Activated CD8-positive, alpha-beta memory T cell treated with anti-CD3 and anti-CD28 coated beads for 48 hours (primary cell): ENCODE measurements around the gene TMEM128.
"Not testable (repeated sequence)": the region's sequence is repeated elsewhere in the genome, so short reads cannot be mapped to it uniquely, and the experiment has no call there.

ENCODE experiments used
- DNase-seq, 3 experiments: peaks; one replicate each; pipeline ENCODE4 v3.0.0-alpha.2; 2020; ENCODE audit warnings: low read depth in 2 of 3, low spot score in 2 of 3

The TMEM128 gene, protein sequence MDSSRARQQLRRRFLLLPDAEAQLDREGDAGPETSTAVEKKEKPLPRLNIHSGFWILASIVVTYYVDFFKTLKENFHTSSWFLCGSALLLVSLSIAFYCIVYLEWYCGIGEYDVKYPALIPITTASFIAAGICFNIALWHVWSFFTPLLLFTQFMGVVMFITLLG

DNA sequence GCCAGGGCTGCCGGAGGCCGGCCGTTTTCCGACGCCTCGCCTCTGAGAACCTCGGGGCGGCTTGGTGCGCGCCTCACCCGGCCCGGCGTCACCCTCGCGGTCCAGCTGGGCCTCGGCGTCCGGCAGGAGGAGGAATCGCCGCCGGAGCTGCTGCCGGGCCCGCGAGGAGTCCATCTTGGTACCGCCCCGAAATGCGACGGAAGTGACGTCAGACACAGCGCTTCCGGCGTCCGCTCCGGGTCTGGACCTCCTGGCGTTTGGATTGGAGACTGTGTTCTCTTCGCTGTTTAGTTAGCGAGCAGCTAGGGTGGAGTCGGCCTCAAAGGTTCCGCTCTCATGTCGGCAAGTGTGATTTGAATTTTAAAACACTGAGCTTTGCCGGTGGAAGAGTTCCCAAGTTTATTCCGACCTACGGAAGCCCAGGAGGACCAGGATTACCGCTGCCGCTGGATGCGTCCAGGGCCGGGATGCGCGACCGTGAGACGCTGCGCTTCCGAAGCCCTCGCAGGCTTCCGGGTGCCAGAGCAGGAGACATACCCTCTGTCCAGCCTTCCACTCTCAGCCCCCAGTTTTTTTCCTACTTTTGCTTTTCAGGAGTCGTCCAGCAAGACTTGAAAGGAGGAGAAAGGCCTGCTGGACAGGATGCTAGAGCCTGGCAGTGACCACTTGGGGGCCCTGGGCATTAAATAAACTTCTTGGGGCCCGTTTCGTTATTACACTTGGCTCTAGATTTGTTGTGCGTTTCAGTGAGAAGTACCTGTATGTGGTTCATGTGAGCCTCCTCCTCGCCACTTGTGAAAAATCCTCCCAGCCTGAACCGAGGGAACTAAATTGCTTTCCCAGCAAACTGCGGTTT lies at the start of gene TMEM128:
TMEM128 (minus strand) TSS at position 195 of the 856 bp plus-strand sequence; CDS start at position 174, 21 bp downstream.
- DNase-seq = peak; percentile 80 to 90 (median 85)

DNA sequence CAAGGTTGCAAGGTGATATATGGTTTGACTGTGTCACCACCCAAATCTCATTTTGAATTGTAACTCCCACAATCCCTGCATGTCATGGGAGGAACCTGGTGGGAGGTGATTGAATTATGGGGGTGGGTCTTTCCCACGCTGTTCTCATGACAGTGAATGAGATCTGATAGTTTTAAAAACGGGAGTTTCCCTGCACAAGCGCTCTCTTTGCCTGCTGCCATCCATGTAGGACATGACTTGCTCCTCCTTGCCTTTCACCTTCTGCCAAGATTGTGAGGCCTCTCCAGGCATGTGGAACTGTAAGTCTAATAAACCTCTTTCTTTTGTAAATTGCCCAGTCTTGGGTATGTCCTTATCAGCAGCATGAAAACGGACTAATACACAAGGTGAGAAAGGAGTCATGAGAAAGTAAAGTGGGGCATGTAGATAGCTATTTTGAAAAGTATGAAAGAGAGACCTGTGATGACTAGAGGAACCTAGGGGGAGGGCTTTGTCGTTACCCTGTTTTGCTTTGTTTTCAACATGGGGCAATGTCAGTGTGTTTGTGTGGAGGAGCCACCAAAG lies 48.3 kb upstream of the TMEM128 start:
- no peak for DNase-seq

DNA sequence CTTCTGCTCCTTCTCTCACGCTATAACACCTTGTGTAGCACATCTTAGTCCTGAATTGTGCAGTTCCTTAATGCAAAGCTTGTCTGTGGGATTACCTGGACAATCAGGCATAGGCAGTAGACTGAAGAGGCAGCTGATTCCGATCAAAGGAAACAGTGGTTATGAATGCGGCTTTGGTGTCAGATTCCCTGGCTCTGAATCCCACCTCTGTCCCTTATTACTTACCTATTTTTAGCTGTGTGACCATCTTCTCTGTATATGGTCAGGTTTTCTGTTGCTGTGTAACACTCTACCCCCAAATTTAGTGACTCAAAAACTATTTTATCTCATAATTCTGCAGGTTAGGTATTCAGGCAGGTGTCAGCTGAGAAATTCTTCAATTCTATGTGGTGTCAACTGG lies 45.3 kb upstream of the TMEM128 start:
- DNase-seq = no peak

DNA sequence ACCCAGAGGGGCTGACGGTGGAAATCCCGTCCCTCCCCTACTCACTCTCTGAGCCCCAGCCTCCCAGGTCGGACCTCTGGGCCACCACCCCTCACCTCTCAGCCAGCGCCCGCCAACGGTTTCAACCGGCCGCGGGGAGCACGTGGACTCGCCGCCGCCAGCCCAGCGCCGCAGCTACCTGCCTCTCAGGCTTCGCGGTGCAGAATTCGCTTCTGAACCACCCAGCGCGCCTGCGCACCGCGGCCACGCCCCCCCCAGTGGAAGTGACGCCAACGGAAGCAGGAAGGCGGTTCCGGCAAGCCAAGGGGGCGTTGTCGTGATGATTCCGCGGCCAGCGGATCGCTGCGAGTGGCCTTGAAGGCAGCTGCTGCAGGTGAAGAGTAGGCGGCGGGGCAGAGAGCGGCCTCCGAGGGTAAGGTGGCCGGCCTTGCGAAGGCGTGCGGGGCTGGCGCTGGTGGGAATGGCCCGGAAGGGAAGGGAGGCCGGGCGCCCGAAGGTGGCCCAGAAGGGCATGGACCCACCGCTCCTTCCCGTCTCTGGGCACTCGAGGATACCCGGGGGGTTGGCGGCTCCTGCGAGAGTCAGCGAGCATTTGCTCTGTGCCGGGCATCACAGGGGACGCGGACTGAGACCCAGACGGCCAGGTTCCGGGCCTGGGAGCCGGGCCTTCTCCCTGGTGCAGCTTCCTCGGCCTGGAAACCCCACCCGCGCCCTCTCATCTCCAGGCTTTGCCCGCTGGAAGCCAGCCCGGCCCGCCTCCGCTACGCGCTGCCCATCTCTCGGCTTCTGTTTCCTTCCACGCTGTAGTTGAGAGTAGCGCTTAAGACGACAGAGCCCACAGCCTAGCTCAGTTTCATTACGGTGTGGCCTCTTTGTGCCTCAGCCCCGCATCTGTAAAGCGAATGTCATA lies 42.2 kb upstream of the TMEM128 start, which contains the start of the genes LYAR and ZBTB49:
LYAR (minus strand) TSS at position 214 of the 910 bp plus-strand sequence. CDS start 6,412 bp downstream, outside the sequence.
ZBTB49 (plus strand) TSS at position 311 of the 910 bp plus-strand sequence. CDS start 9,695 bp downstream, outside the sequence.
- peak; percentile 91 to 93 (median 91) for DNase-seq

DNA sequence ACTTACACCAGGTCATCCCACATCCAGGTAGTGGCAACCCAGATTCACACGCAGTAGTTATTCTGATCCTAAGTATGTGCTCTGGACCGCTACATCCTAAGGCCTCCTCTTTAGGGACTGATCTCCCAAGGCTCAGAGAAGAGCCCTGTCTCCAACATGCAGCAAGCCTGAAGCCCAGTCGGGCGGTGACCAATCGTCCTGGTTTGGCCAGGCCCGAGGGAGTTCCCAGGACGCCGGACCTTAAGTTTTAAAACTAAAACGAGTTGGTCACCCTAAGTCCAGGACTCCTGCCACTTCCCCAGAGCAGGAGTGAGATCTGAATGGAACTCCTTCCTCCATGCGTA lies 41.5 kb upstream of the TMEM128 start:
- no peak for DNase-seq

DNA sequence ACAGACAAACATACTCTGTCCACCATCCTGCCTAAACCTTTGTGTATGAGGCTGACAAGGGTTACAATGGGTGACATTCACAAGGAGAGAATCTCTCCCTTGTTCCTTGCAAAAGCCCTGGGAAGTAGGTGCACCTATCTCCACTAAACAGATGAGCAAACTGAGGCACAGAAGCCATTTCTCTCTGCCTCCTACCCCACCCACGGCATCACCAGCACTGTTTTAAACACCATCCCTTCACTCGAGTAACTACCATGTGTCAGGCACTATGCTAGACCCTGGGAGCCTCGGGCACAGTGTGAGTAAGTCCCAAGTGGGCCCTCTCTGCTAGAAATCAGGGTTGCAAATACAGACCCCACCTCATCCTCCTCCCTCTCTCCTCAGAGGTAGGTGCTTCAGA lies 41.0 kb upstream of the TMEM128 start:
- no peak for DNase-seq

DNA sequence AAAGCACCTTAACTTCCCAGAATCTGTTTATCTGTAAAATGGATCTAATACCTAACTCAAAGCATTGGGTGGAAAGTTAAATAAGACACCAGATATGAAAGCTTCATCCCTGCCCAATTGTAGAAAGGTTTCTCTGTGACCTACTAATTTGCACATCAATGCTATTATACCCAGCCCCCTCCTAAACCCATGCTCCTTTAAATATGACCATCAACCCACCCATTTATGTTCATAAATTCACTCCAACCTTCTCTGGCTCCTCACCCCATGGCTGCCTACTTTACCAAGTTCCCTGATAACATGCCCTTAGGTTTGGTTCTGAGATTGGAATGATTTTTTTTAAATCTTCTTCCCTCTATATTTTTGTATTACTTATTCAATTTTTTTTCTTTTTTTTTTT lies 40.1 kb upstream of the TMEM128 start:
- no peak for DNase-seq

DNA sequence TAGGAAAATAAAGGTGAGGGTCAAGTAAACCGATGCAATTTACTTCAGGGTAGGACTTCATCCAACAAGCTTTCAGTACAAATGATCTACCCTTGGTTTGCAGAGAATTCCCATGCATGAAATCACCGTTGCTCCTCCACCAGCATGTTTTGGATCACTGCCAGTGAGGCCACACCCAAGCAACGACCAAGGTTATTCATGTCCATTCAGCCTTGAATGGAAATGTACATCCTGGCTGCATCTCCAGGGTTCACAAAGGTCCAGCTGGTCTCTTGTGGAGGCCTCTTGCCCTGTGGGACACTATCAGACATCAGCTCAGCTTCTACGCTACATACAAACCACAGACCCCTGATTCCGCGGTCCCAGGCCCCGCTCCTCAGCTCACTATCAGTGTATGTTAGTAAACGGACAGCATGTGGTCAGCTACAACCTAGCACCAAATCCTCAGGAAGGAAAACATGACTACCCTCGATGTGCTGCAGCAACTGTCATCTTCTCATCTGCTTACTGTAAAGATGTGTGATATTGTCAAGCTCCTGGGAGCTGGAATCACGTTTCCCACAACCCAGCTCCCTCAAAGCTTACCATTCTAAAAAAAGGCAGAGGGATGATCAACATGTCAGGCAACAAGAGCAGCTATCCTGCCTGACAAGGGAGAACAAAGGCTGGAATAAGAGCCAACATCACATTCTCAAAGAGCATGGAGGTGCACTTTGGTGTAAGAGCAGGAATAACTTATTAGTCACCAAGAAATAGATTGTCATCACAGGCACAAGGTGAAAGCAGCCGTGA lies 37.0 kb upstream of the TMEM128 start:
- no peak for DNase-seq

DNA sequence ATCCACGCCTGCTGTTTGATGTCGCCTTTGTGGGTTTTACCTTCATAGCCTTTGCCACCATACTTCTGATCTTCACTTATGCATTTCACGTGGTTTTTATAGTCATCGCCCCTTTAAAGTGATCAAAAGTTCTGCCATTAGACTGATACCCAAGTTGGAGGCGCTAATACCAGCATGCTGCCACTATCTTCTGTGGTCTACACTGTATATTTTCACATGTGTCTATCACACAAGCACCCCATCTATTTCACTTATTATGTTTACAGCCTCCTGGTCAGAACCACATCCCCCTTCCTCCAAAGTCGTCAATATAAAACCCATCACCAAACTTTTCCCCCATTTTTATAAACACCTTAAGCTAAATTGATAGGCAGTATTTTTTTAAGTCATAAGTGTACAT lies 33.8 kb upstream of the TMEM128 start:
- DNase-seq = no peak

DNA sequence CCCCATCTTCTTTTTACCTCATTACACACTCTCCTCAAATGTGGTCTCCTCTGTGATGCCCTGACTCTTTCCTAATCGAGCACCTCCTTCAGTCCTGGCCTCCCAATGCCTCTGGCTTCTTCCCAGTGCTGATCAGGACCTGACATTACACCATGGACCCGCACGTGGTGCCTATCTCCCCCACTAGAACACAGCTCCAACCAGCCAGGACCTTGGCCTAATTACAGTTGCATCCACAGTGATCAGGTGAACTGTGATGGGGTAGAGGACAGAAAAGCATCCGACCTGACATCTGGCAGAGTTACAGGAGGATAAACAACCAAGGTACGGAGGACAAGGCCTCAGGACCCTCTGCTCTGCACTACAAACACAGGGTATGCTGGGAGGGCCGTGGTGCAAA lies 29.5 kb upstream of the TMEM128 start:
- DNase-seq = no peak

DNA sequence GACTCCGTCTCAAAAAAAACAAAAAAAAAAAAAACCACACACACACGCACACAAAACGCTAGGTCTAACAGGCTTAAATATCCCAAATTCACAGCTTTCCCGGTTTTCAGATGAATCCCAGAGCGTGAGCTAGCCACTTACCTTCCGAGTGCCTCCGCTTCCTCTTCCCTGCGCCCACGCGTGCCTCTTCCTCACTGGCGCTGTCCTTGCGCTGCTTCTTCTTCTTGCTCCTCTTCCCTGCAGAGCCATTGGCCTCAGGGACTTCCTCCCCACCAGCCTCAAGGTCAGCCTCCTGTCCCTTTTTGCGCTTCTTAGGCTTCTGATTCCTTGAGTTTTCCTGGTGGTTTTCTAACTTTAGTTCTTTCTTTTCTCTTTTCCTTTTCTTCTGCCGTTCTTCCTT lies 26.2 kb upstream of the TMEM128 start:
- no peak for DNase-seq

DNA sequence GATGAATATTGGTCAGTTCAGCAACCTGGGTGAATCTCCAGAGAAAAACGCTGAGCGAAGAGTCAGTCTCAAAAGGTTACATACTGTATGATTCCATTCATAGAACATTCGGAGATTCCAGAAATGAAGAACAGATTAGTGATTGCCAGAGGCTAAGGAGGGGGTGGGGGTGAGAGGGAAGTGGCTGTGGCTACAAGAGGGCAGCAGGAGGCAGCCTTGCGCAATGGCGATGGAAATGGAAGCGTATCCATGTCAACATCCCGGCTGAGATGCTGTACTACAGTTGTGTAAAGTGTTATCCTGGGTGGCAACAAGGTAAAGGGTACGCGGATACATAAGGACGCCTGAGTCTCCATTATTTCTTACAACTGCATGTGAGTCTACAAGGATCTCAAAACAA lies 23.9 kb upstream of the TMEM128 start:
- DNase-seq = no peak

DNA sequence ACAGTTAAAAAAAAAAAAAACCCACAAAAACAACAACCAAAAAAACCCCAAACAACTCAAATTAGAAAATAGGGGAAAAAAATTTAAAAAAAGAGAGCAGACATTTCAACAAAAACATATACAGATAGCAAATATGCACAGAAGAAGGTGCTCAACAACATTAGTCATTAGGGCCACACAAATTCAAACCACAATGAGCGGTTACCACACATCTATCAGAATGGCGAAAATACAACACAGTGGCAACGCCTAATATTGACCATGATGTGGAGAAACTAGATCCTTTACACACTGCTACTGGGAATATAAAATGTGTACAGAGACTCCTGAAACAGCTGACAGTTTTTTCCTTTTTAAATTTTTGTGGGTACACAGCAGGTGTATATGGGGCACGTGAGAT lies 22.5 kb upstream of the TMEM128 start:
- DNase-seq = no peak

DNA sequence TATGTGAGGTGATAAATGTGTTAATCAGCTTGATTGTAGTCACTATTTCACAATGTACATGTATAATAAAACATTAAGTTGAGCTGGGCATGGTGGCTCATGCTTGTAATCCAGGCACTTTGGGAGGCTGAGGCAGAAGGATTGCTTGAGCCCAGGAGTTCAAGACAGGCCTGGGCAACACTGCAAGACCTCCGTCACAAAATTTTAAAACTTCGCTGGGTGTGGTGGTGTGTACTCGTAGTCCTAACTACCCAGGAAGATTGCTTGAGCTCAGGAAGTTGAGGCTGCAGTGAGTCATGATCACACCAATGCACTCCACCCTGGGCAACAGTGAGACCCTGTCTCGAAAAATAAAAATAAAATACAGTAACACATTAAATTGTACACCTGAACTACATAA lies 21.8 kb upstream of the TMEM128 start:
- DNase-seq = no peak

DNA sequence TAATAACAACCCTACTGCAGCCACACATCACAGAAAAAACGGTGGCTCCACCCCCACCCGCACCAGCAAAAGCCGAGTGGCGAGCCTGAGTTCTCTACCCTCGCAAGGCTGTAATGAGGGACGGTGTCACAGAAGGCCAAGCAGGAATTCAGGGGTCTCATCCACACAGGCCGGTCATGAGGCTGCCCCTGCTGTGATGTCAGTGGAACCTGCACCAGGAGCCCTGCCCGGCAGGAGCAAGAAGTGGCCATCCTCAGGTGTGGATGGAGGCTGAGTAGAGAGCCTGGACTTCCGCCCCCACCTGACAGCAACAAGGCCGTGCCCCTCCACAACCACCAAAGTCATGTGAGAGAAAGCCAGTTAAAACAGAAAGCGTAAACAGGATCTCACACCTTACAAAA lies 21.3 kb upstream of the TMEM128 start:
- no peak for DNase-seq

DNA sequence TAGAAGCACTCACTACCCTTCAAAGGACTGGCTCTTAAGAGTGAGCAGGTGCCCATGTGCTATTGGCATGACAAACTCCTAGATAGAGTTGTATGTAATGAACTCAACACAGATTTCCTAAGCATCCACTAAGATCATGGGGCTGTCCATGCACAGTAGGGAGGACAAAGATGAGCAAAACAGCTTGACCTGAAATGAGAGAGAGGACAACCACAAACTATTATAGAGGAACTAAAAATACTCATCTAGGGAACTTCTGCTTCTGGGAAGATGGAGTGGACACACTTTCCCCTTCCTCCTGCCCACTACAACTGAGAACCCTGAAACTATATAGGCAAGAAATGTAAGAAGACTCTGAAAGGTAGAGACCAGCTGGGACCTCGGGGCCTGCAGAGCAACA lies 20.8 kb upstream of the TMEM128 start:
- DNase-seq = no peak

DNA sequence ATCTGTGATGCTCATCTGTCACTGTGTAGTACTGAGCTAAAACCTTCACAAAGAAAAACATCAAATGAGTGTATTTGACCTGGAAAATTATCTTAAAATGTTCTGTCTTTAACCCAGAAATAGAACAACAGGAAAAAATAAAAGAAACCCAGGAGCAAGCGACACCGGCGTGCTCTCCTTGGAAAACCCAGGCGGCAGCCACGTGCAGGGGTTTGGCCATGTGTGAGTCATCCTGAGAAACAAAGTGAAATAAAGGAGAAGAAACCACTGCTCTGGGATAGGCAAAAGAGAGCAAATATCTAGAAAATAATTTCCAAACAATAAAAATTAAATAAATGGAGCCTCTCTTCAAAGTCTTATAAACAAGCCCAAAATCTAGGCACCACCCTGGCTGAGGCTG lies 20.0 kb upstream of the TMEM128 start:
- DNase-seq = no peak

DNA sequence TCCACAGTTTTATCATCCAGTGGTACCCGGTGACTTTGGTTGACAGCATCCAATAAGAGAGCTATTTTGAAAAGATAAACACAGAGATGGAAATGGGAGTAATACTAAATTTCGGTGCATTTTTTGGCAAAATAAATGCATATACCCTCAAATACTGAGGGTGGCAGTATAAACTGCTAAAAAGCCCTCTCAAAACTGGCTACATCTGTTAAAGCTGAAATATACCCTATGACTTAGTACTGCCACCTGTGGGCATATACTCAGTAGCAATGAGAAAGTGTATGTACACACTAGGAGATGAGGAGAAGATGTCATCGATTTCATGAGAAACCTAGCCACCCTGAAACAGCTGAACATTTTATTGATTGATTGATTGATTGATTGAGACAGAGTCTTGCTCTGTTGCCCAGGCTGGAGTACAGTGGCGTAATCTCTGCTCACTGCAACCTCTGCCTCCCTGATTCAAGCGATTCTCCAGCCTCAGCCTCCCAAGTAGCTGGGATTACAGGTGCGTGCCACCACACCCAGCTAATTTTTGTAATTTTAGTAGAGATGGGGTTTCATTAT lies 12.2 kb upstream of the TMEM128 start:
- no peak for DNase-seq

DNA sequence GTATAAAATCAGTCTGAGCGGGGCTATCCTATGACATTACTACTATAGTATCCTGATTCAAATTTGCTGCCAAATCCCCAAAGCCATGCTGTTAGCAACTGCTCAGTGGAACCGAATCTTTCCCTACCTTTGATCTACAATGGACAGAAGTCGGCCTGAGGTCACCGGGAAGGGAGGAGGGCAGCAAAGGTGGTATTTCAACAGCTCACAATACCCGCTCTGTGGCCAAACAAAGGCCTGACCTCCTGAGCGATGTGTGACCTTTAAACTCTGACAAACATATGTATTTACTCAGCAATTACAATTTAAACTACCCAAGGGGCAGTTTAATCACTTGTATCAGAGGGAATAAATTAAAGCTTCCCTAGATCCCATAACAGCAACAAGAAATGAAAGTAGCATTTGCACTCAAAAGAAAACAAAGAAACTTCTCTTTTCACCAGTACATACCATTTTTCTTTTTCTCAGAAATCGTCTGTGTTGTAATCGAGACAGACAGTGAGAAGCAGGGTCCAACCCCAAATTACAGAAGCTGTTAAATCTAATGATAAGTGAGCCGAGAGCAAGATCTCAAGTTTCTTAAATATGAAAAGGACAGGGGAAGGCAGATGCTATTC lies 11.6 kb upstream of the TMEM128 start:
- DNase-seq = no peak

DNA sequence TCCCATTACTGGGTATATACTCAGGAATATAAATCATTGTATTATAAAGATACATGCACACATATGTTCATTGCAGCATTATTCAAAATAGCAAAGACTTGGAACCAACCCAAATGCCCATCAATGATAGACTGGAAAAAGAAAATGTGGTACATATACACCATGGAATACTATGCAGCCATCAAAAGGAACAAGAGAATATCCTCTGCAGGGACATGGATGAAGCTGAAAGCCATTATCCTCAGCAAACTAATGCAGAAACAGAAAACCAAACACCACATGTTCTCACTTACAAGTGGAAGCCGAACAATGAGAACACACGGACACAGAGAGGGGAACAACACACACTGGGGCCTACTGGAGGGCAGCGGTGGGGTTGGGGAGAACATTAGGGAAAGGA lies 9.7 kb upstream of the TMEM128 start:
- not testable (repeated sequence) for DNase-seq
